Tongue (tissue), 2 donors: ENCODE measurements around the gene USE1. TPM values are rescaled to one million over a fixed set of nuclear protein-coding genes. Genes with fewer than 3 reads are reported as not detected.
A peak's percentile ranks its signal among the peaks of the same experiment; 100 is the strongest.

Experiments used
- DNase-seq: peaks from one replicate; pipeline ENCODE4 v3.0.0-alpha.2; 2015
- total RNA-seq: library from RNA; depleted of rRNA; stranded (reverse); fragments of >200 nt; gene quantifications from one replicate; pipeline ENCODE4 v1.2.3, GENCODE V29; 2014

USE1 gene
- total RNA-seq, 1 donor from 2014 or later = 21.7 TPM

- no peak for DNase-seq
These were observed 21.0 kb downstream of the USE1 start for GRCh38 chr19:17235971-17236777.

- no peak for DNase-seq
These were observed 21.8 kb downstream of the USE1 start for GRCh38 chr19:17236811-17237543.

GRCh38 chr19:17237747-17238706 is 22.9 kb downstream of the USE1 start:
- no peak for DNase-seq

- DNase-seq = no peak
These were observed 25.1 kb downstream of the USE1 start for GRCh38 chr19:17240062-17240752.

- no peak for DNase-seq
These were observed 25.8 kb downstream of the USE1 start for GRCh38 chr19:17240826-17241399.

GRCh38 chr19:17242431-17243208 is 27.5 kb downstream of the USE1 start:
- DNase-seq = no peak

- no peak for DNase-seq
These were observed 28.2 kb downstream of the USE1 start for GRCh38 chr19:17243211-17243829.

GRCh38 chr19:17243830-17244617 is 28.9 kb downstream of the USE1 start:
- no peak for DNase-seq

GRCh38 chr19:17244618-17245534 is 29.7 kb downstream of the USE1 start:
- DNase-seq = no peak

- DNase-seq = no peak
These were observed 30.4 kb downstream of the USE1 start, which contains the start of gene NR2F6 for GRCh38 chr19:17245535-17245984. Gene NR2F6 (minus strand): TSS chr19:17245919. CDS start chr19:17245220, 699 bp downstream.

GRCh38 chr19:17246681-17247425 is 31.7 kb downstream of the USE1 start:
- peak; percentile 69 for DNase-seq

- DNase-seq = peak; percentile 66
These were observed 33.0 kb downstream of the USE1 start for GRCh38 chr19:17248011-17248776.

GRCh38 chr19:17249887-17250548 is 34.9 kb downstream of the USE1 start:
- DNase-seq = no peak

GRCh38 chr19:17254636-17255035 is 39.5 kb downstream of the USE1 start:
- no peak for DNase-seq

GRCh38 chr19:17255150-17255621 is 40.0 kb downstream of the USE1 start:
- no peak for DNase-seq

GRCh38 chr19:17256130-17256529 is 41.0 kb downstream of the USE1 start:
- no peak for DNase-seq
